Measurements from ENCODE around the gene C5orf34.
"Not testable (repeated sequence)": the region's sequence is repeated elsewhere in the genome, so short reads cannot be mapped to it uniquely, and the experiment has no call there.

C5orf34 gene

DNA sequence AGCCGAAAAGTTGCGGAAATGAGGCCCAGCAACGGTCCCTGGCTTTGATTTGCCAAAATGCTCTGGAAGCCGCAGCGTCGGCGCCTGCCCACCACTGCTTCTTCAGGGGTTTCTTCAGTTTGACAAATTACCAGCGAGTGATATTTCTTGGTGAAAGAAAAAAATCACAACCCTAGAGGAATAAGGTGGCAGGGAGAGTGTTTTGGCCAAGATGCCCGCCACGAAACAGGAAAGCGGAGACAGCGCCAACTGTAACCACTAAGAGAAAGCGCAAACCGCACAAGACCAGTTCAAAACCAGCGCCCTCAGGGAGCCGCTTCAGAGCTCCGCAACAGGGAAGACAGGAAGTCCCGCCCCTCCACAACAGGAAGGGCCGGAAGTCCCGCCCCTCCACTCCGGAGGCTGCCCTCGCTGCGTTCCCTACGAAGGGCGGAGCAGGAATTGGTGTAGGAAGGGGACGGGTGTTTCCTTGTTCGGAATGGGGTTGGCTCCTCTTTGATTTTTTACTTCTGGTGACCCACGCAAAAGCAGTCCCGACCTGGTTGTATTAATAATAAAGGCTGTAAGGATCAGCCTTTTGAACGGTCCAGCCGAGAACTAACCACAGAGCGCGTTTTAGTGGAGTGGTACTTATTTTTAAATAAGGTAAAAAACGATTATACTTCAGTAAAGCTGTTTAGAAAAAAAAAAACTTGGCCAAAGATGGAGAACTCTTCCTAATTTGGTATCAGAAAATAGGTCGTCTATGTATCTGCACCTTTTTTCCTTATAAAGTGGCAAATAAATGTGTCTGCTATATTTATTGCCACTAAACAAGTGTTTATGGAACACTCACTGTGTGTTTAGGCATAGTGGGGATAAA is at the start of gene C5orf34:
Gene C5orf34 (minus strand): TSS at position 333 of the 862 bp plus-strand sequence. CDS start 5,809 bp downstream, outside the sequence.
- H3K4me1 ChIP-seq = peaks cover 18% of the 10 kb centered on the region
- H3K36me3 ChIP-seq (replicated peaks) = 0 out of 2 replicates have a peak, but pooled peaks cover 4% of the 10 kb centered on the region
- DNase-seq (ENCODE audit: low spot score in 2 of 2) = peak; percentile 95 to 98
- no peaks in the 10 kb centered on the region for H3K27me3 ChIP-seq (ENCODE audit: low read depth)
- peak within 1 kb of the TSS; percentile 58 for H3K4me3 ChIP-seq
- no peaks in the 10 kb centered on the region; the same call in 1 of the 2 replicates for H3K9me3 ChIP-seq
- in situ Hi-C loops (cut with MboI; ENCODE audit: low sequenced_read_pairs) = no loop called here

DNA sequence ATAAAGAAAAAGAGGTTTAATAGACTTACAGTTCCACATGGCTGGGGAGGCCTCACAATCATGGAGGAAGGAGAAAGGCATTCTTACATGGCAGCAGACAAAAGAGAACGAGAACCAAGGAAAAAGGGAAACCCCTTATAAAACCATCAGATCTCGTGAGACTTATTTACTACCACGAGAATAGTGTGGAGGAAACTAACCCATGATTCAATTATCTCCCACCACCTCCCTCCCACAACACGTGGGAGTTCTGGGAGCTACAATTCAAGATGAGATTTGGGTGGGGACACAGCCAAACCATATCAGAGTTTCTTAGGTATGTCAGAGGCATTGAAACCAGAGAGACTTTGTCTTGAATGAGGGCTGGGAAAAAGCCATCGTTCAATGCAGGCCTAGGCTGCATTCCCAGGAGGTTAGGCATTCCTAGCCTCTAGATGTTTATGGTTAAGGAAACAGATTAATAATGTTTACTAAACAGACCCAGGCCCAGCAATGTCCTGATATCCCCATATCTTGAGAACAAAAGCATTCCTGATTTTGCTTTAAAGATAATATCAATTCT is 49.4 kb upstream of the C5orf34 start:
- no peak overlapping the region for H3K4me3 ChIP-seq
- H3K27me3 ChIP-seq (ENCODE audit: low read depth) = no peaks in the 10 kb centered on the region
- no peak for DNase-seq (ENCODE audit: low spot score in 2 of 2)
- in situ Hi-C loops (cut with MboI; ENCODE audit: low sequenced_read_pairs) = no loop called here
- H3K4me1 ChIP-seq = no peaks in the 10 kb centered on the region
- no peaks in the 10 kb centered on the region for H3K9me3 ChIP-seq
- H3K36me3 ChIP-seq (replicated peaks) = no peaks in the 10 kb centered on the region

- Histone ChIP-seq H3K9me3 (no peaks in the 10 kb centered on the region), H3K4me1 (no peaks in the 10 kb centered on the region; the same call in 1 of the 2 replicates), H3K27me3 (ENCODE audit: low read depth) (no peaks in the 10 kb centered on the region), H3K36me3 (replicated peaks) (no peaks in the 10 kb centered on the region), H3K4me3 (no peak overlapping the region)
- DNase-seq (ENCODE audit: low spot score in 2 of 2) = no peak
- in situ Hi-C loops (cut with MboI; ENCODE audit: low sequenced_read_pairs) = no loop called here
Observed at GRCh38 chr5:43563321-43563720, 48.4 kb upstream of the C5orf34 start.

DNA sequence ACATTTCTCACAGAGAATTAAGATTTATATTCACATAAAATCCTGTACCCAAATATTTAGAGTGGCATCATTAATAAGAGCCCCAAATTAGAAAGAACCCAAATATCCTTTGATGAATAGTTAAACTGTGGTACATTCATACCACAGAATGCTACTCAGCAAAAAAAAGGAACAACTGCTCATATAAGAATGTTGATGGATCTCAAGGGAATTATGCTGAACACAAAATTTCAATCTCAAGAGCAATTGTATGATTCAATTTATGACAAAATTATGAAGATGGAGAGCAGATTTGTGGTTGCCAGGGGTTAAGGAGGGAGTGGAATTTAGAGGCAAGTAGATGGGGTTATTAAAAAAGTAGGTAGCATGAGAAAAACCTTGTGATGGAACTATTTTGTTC is 46.4 kb upstream of the C5orf34 start:
- Histone ChIP-seq H3K36me3 (replicated peaks) (no peaks in the 10 kb centered on the region), H3K4me3 (no peak overlapping the region), H3K27me3 (ENCODE audit: low read depth) (no peaks in the 10 kb centered on the region), H3K9me3 (no peaks in the 10 kb centered on the region), H3K4me1 (peaks cover 6% of the 10 kb centered on the region)
- no peak for DNase-seq (ENCODE audit: low spot score in 2 of 2)
- in situ Hi-C loops (cut with MboI; ENCODE audit: low sequenced_read_pairs) = no loop called here

- H3K9me3 ChIP-seq = no peaks in the 10 kb centered on the region
- DNase-seq (ENCODE audit: low spot score in 2 of 2) = no peak
- in situ Hi-C loops (cut with MboI; ENCODE audit: low sequenced_read_pairs) = no loop called here
- H3K36me3 ChIP-seq (replicated peaks) = no peaks in the 10 kb centered on the region
- H3K27me3 ChIP-seq (ENCODE audit: low read depth) = no peaks in the 10 kb centered on the region
- no peak overlapping the region for H3K4me3 ChIP-seq
- H3K4me1 ChIP-seq = peaks cover 6% of the 10 kb centered on the region
Observed at GRCh38 chr5:43560128-43560527, 45.2 kb upstream of the C5orf34 start.

DNA sequence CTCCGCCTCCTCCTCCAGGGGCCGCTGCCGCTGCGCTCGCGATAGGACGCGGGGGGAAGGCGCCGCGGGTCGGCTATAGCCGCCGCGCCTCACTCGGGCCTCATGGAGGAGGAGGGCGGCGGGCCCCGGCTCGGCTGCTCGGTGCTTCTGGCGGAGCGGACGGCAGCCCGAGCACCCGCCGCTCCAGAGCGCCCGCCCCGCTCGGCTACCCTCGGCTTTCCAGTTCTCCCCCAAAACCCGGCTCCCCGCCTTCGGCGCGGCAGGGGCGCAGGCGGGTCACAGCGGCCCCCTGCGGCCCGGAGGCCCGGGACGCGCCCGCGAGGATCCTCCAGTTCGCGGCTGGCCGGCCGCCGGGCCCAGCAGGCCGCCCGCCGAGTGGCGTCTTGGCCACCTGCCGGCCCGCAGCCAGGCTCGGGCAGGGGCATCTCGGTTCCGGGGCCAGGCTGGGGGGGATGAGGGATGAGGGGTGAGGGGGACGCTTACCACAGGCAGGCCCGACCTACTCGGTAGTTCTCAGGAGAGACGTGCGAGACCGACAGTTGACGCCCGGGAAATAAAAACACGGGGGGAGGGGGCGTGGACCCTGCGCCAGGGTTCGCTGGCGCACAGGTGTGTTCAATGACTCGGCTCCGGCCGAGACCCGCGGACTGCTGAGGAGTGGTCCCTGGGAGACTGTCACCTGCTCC is 42.1 kb upstream of the C5orf34 start, which contains the start of gene PAIP1:
Gene PAIP1 (minus strand): TSS at position 221 of the 686 bp plus-strand sequence. CDS start 231 bp downstream, outside the sequence.
- H3K4me1 ChIP-seq = peaks cover 36% of the 10 kb centered on the region
- peaks cover 27% of the 10 kb centered on the region for H3K36me3 ChIP-seq (replicated peaks)
- in situ Hi-C loops (cut with MboI; ENCODE audit: low sequenced_read_pairs) = no loop called here
- no peaks in the 10 kb centered on the region for H3K27me3 ChIP-seq (ENCODE audit: low read depth)
- no peaks in the 10 kb centered on the region for H3K9me3 ChIP-seq
- DNase-seq (ENCODE audit: low spot score in 2 of 2) = peak; percentile 76 to 87
- H3K4me3 ChIP-seq = peak within 1 kb of the TSS; percentile 79

DNA sequence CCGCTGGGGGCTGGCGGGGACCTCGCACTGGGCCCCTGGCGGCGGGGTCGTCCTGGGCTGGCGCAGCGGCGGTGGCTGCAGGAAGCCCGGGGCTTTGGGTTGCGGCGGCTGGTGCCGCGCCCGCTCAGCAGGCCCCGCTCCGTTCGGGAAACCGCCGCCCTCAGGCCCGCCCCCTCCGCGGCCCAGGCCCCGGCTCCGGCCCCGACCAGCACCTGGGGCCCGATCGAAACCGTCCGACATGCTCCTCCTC is 41.6 kb upstream of the C5orf34 start:
- DNase-seq (ENCODE audit: low spot score in 2 of 2); in situ Hi-C loops (cut with MboI; ENCODE audit: low sequenced_read_pairs); H3K27me3 ChIP-seq (ENCODE audit: low read depth); H3K9me3 ChIP-seq: not testable (repeated sequence)
- H3K4me3 ChIP-seq = peak overlapping the region; percentile 79
- peaks cover 32% of the 10 kb centered on the region for H3K36me3 ChIP-seq (replicated peaks)
- peaks cover 40% of the 10 kb centered on the region for H3K4me1 ChIP-seq

DNA sequence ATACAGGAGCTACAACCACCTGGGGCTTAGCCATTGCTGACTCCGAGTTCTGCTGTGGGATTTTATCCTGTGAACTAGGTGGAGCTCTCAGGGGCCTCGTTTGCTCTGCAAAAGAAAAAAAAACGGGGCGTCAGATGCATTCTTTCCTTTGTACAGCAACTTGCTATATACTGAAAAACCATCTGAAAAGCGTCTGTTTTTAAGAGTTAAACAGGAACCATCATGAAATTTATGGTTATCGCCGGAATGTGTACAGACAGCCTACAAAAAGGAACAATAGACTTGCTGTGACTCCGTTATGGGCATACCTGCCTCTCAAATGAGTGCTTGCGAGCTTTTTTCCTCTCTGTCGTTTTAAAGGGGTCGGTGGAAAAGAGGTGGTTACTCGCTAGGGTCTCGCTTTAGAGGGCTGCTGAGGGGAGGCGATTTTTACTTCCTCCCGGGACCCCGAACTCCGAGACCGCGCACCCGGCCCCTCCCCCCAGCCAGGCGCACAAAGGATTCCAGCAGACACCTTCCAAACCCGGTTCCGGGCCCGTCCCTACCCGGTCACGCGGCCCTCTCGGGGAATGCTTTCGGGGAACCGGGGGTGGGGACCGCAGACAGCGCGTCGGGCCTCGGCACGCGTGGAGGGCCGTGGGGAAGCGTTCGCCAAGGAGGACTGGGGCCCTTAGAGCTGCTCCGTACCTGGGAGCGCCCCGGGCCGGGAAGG is 41.1 kb upstream of the C5orf34 start:
- peak; percentile 37 to 75 for DNase-seq (ENCODE audit: low spot score in 2 of 2)
- in situ Hi-C loops (cut with MboI; ENCODE audit: low sequenced_read_pairs) = no loop called here
- Histone ChIP-seq H3K9me3 (no peaks in the 10 kb centered on the region), H3K4me3 (peak overlapping the region; percentile 79), H3K27me3 (ENCODE audit: low read depth) (no peaks in the 10 kb centered on the region), H3K4me1 (peaks cover 40% of the 10 kb centered on the region), H3K36me3 (replicated peaks) (peaks cover 36% of the 10 kb centered on the region)

DNA sequence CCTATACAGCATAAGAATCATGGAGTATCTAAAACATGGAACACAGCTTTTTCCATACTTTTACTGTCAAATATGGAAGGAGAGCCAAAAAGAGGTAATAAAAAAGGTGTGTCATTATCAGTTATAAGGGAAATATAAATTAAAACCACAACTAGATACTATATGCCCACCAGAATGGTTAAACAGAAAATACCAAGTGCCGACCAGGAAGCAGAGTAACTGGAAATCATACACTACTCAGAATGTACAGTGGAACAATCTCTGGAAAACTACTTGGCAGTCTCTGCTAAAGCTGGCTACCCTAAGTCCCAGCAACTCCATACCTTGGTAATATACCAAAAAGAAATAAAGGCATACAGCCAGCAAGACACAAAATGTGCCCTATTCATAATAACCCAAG is 39.5 kb upstream of the C5orf34 start:
- no peaks in the 10 kb centered on the region for H3K9me3 ChIP-seq
- H3K4me3 ChIP-seq = peak overlapping the region; percentile 79
- H3K36me3 ChIP-seq (replicated peaks) = peaks cover 49% of the 10 kb centered on the region
- H3K4me1 ChIP-seq = peaks cover 40% of the 10 kb centered on the region
- no peaks in the 10 kb centered on the region for H3K27me3 ChIP-seq (ENCODE audit: low read depth)
- in situ Hi-C loops (cut with MboI; ENCODE audit: low sequenced_read_pairs) = no loop called here
- DNase-seq (ENCODE audit: low spot score in 2 of 2) = no peak

- Histone ChIP-seq H3K36me3 (replicated peaks) (peaks cover 54% of the 10 kb centered on the region), H3K4me3 (no peak overlapping the region), H3K9me3 (no peaks in the 10 kb centered on the region), H3K27me3 (ENCODE audit: low read depth) (no peaks in the 10 kb centered on the region), H3K4me1 (peaks cover 40% of the 10 kb centered on the region)
- DNase-seq (ENCODE audit: low spot score in 2 of 2) = no peak
- in situ Hi-C loops (cut with MboI; ENCODE audit: low sequenced_read_pairs) = no loop called here
Observed at GRCh38 chr5:43553381-43553780, 38.4 kb upstream of the C5orf34 start.

GRCh38 chr5:43551731-43552130 is 36.8 kb upstream of the C5orf34 start:
- H3K4me3 ChIP-seq = no peak overlapping the region
- in situ Hi-C loops (cut with MboI; ENCODE audit: low sequenced_read_pairs) = no loop called here
- peaks cover 68% of the 10 kb centered on the region for H3K36me3 ChIP-seq (replicated peaks)

GRCh38 chr5:43549272-43549671 is 34.3 kb upstream of the C5orf34 start:
- in situ Hi-C loops (cut with MboI; ENCODE audit: low sequenced_read_pairs) = loop anchor here (5.0 kb wide), 1 partner anchor 58 kb away; no protein-coding TSS in a partner anchor
- peaks cover 84% of the 10 kb centered on the region for H3K36me3 ChIP-seq (replicated peaks)
- not testable (repeated sequence) for H3K9me3 ChIP-seq

More at GRCh38 chr5:43551731-43552130, 36.8 kb upstream of the C5orf34 start:
- no peaks in the 10 kb centered on the region for H3K27me3 ChIP-seq (ENCODE audit: low read depth)
- H3K4me1 ChIP-seq = peaks cover 34% of the 10 kb centered on the region
- no peaks in the 10 kb centered on the region for H3K9me3 ChIP-seq
- DNase-seq (ENCODE audit: low spot score in 2 of 2) = no peak

DNA sequence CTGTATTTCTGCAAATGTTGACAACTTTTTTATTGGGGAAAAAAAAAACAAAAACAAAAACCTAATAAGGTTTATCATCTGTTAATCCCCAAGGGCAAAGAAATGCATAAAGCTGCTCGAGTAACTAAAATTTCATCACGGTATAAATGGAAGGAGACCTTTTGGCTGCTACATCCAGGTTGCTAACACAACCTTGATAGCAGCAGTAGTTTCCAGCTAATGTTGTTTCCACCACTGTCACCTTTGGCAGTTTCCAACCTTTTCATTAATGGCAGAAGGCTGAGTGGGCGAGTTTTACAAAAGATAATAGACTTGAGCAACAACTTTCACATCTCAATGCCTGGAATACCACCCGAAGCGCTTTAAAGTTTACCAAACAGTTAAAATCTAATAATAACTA is 33.4 kb upstream of the C5orf34 start:
- no peaks in the 10 kb centered on the region for H3K9me3 ChIP-seq
- DNase-seq (ENCODE audit: low spot score in 2 of 2) = no peak
- peaks cover 17% of the 10 kb centered on the region for H3K4me1 ChIP-seq
- H3K36me3 ChIP-seq (replicated peaks) = peaks cover 79% of the 10 kb centered on the region
- H3K27me3 ChIP-seq (ENCODE audit: low read depth) = no peaks in the 10 kb centered on the region
- in situ Hi-C loops (cut with MboI; ENCODE audit: low sequenced_read_pairs) = loop anchor here (5.0 kb wide), 1 partner anchor 59 kb away; no protein-coding TSS in a partner anchor
- no peak overlapping the region for H3K4me3 ChIP-seq

More at GRCh38 chr5:43549272-43549671, 34.3 kb upstream of the C5orf34 start:
- not testable (repeated sequence) for DNase-seq (ENCODE audit: low spot score in 2 of 2); H3K4me3 ChIP-seq; H3K27me3 ChIP-seq (ENCODE audit: low read depth)
- H3K4me1 ChIP-seq = peaks cover 27% of the 10 kb centered on the region
